ENCODE measurements around the gene FANCD2. TPM values are rescaled to one million over a fixed set of nuclear protein-coding genes. Genes with fewer than 3 reads are reported as not detected.

Gene FANCD2
- polyA plus RNA-seq, 1 donor from 2014 or later: 3.3 TPM

- Histone ChIP-seq H4K20me1 (ENCODE audit: insufficient read depth) (no peaks in the 10 kb centered on the region), H3K9ac (ENCODE audit: low read length) (no peak overlapping the region), H3F3A (ENCODE audit: insufficient read depth, low read length, poor library complexity, severe bottlenecking) (no peaks in the 10 kb centered on the region), H3K9me2 (ENCODE audit: insufficient read depth, low read length) (no peaks in the 10 kb centered on the region), H3K79me2 (replicated peaks; ENCODE audit: insufficient read depth, low read length) (peaks cover 4% of the 10 kb centered on the region), H2AFZ (ENCODE audit: low read depth, low read length) (no peak overlapping the region), H3K4me2 (ENCODE audit: low read length) (no peak overlapping the region), H3K27ac (ENCODE audit: low read length) (no peak overlapping the region), H3K4me3 (ENCODE audit: low read length) (no peak overlapping the region), H3K27me3 (ENCODE audit: insufficient read depth, low read depth, low read length) (no peaks in the 10 kb centered on the region), H3K9me3 (ENCODE audit: low read length) (no peaks in the 10 kb centered on the region), H3K36me3 (ENCODE audit: insufficient read depth, low read length) (no peaks in the 10 kb centered on the region)
- TF ChIP-seq EP300 (conservative IDR thresholded peaks at IDR 0.05; ENCODE audit: poor library complexity, severe bottlenecking) (no peak), TAF1 (IDR thresholded peaks at IDR 0.05; ENCODE audit: low read depth) (no peak), POLR2AphosphoS5 (IDR thresholded peaks at IDR 0.05) (no peak), MXI1 (conservative IDR thresholded peaks at IDR 0.05; ENCODE audit: poor library complexity, severe bottlenecking) (no peak), EZH2 (IDR thresholded peaks at IDR 0.05; ENCODE audit: borderline replicate concordance, insufficient read depth, low read length, poor library complexity, severe bottlenecking) (no peak), RAD21 (conservative IDR thresholded peaks at IDR 0.05) (no peak), CTCF (IDR thresholded peaks at IDR 0.05; ENCODE audit: poor library complexity, severe bottlenecking) (no peak), SMC3 (conservative IDR thresholded peaks at IDR 0.05; ENCODE audit: poor library complexity) (no peak), REST (IDR thresholded peaks at IDR 0.05; ENCODE audit: borderline replicate concordance) (no peak)
Observed at GRCh38 chr3:10006762-10007090, 19.5 kb upstream of the FANCD2 start.

- no peak overlapping the region for H3K4me2 ChIP-seq (ENCODE audit: low read length)
- H3K9me3 ChIP-seq (ENCODE audit: low read length): no peaks in the 10 kb centered on the region
- H3K36me3 ChIP-seq (ENCODE audit: insufficient read depth, low read length): no peaks in the 10 kb centered on the region
Observed at GRCh38 chr3:10007126-10007782, 19.0 kb upstream of the FANCD2 start.

More at GRCh38 chr3:10007126-10007782, 19.0 kb upstream of the FANCD2 start:
- no peak overlapping the region for H3K27ac ChIP-seq (ENCODE audit: low read length)
- no peak overlapping the region for H3K9ac ChIP-seq (ENCODE audit: low read length)
- TF ChIP-seq REST (IDR thresholded peaks at IDR 0.05; ENCODE audit: borderline replicate concordance) (no peak), CTCF (IDR thresholded peaks at IDR 0.05; ENCODE audit: poor library complexity, severe bottlenecking) (no peak), EZH2 (IDR thresholded peaks at IDR 0.05; ENCODE audit: borderline replicate concordance, insufficient read depth, low read length, poor library complexity, severe bottlenecking) (no peak), RAD21 (conservative IDR thresholded peaks at IDR 0.05) (no peak), MXI1 (conservative IDR thresholded peaks at IDR 0.05; ENCODE audit: poor library complexity, severe bottlenecking) (no peak), SMC3 (conservative IDR thresholded peaks at IDR 0.05; ENCODE audit: poor library complexity) (no peak), TAF1 (IDR thresholded peaks at IDR 0.05; ENCODE audit: low read depth) (no peak), POLR2AphosphoS5 (IDR thresholded peaks at IDR 0.05) (no peak), EP300 (conservative IDR thresholded peaks at IDR 0.05; ENCODE audit: poor library complexity, severe bottlenecking) (no peak)
- no peak overlapping the region for H2AFZ ChIP-seq (ENCODE audit: low read depth, low read length)
- no peaks in the 10 kb centered on the region for H4K20me1 ChIP-seq (ENCODE audit: insufficient read depth)
- H3F3A ChIP-seq (ENCODE audit: insufficient read depth, low read length, poor library complexity, severe bottlenecking): no peaks in the 10 kb centered on the region
- no peak overlapping the region for H3K4me3 ChIP-seq (ENCODE audit: low read length)
- H3K9me2 ChIP-seq (ENCODE audit: insufficient read depth, low read length): no peaks in the 10 kb centered on the region
- H3K79me2 ChIP-seq (replicated peaks; ENCODE audit: insufficient read depth, low read length): peaks cover 4% of the 10 kb centered on the region
- no peaks in the 10 kb centered on the region for H3K27me3 ChIP-seq (ENCODE audit: insufficient read depth, low read depth, low read length)
